Measurements from ENCODE around the gene OOSP1.

GRCh38 chr11:60005360-60005759, 67.1 kb downstream of the OOSP1 start:
- TF ChIP-seq STAT1 (IDR thresholded peaks at IDR 0.05; ENCODE audit: unreplicated experiment) (no peak), ZNF331 (CRISPR knock-in tag; IDR thresholded peaks at IDR 0.05; ENCODE audit: low read depth) (no peak), REST (IDR thresholded peaks at IDR 0.05; ENCODE audit: unreplicated experiment) (no peak)
- TF ChIP-seq, protein P1, sequence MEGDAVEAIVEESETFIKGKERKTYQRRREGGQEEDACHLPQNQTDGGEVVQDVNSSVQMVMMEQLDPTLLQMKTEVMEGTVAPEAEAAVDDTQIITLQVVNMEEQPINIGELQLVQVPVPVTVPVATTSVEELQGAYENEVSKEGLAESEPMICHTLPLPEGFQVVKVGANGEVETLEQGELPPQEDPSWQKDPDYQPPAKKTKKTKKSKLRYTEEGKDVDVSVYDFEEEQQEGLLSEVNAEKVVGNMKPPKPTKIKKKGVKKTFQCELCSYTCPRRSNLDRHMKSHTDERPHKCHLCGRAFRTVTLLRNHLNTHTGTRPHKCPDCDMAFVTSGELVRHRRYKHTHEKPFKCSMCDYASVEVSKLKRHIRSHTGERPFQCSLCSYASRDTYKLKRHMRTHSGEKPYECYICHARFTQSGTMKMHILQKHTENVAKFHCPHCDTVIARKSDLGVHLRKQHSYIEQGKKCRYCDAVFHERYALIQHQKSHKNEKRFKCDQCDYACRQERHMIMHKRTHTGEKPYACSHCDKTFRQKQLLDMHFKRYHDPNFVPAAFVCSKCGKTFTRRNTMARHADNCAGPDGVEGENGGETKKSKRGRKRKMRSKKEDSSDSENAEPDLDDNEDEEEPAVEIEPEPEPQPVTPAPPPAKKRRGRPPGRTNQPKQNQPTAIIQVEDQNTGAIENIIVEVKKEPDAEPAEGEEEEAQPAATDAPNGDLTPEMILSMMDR (conservative IDR thresholded peaks at IDR 0.05; ENCODE audit: low read depth in 2 of 2) = no peak
